ENCODE measurements around the gene YOD1.

GRCh38 chr1:207048041-207048440, 3.0 kb downstream of the YOD1 start:
- TF ChIP-seq CTCF (IDR thresholded peaks at IDR 0.05): no peak
- TF ChIP-seq POLR2AphosphoS5 (IDR thresholded peaks at IDR 0.05): no peak
